ENCODE data around the gene GPX6. TPM values are rescaled to one million over a fixed set of nuclear protein-coding genes. Genes with fewer than 3 reads are reported as not detected.

The GPX6 gene, protein sequence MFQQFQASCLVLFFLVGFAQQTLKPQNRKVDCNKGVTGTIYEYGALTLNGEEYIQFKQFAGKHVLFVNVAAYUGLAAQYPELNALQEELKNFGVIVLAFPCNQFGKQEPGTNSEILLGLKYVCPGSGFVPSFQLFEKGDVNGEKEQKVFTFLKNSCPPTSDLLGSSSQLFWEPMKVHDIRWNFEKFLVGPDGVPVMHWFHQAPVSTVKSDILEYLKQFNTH
- total RNA-seq (ENCODE audit: low replicate concordance) = not detected in 2 replicates

- TF ChIP-seq CTCF (IDR thresholded peaks at IDR 0.05; ENCODE audit: insufficient read depth, low read length) = no peak
- DNase-seq (ENCODE audit: low read depth) = no peak
These were observed at the start of gene GPX6 for GRCh38 chr6:28515676-28516075. GPX6 (minus strand) TSS chr6:28515793; CDS start chr6:28515743, 50 bp downstream.

DNA sequence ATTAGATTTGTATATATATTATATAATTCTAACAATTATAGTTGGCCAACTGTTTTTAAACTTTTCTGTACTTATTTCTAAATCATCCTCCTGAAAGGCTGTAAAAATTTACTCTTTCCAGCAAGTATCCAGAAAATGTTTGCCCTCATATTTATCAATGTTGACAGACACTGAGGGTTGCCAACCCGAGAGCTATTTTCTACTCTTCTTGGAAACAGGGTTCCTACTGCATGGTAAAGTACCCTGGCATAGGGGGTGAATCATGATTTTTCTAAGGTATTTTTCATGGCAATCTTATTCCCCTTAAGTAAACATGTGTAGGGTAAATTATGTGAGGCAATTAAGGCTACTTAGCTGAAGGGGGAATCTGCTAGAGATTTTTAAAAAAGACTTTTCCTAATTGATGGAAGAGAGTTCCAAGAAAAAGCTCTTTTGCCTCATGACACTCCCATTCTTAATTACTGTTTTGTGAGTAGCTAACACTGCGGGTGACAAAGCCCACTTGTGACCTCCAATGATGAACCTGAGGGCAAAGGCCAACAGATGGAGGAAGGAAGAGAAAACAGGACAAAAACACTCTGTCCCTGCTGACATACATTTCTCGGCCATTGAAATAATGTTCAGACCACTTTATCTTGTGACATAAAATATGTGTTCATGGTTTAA is 48.0 kb upstream of the GPX6 start:
- no peak overlapping the region for H3K4me3 ChIP-seq (ENCODE audit: low read depth, low read length)
- DNase-seq (ENCODE audit: low read depth) = no peak
- no peak for TF ChIP-seq CTCF (IDR thresholded peaks at IDR 0.05; ENCODE audit: insufficient read depth, low read length)

More at GRCh38 chr6:28515676-28516075, at the start of gene GPX6:
- no peak within 1 kb of the TSS for H3K4me3 ChIP-seq (ENCODE audit: low read depth, low read length)

- TF ChIP-seq CTCF (IDR thresholded peaks at IDR 0.05; ENCODE audit: insufficient read depth, low read length) = no peak
- no peak for DNase-seq (ENCODE audit: low read depth)
- H3K4me3 ChIP-seq (ENCODE audit: low read depth, low read length) = no peak overlapping the region
These were observed 43.0 kb upstream of the GPX6 start for GRCh38 chr6:28558629-28559028.

DNA sequence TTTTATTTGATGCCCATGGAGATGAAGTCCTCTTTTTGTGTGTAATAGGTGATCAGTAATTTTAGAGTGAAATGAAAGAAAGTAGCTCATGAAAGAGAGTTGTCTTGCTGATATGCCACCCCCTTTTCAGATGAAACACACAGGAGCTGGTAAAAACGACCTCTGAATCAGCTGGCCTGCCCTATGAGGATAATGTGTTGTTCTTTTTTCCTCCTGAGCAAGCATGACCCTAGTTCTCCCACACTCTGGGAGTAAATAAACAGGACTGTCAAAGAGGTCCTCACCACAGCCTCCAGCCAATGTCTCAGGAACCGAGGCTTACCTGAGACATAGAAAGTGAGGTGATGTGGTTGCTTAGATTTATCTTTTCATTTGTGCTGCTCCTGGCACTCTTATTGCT is 39.5 kb upstream of the GPX6 start:
- H3K4me3 ChIP-seq (ENCODE audit: low read depth, low read length) = no peak overlapping the region
- no peak for TF ChIP-seq CTCF (IDR thresholded peaks at IDR 0.05; ENCODE audit: insufficient read depth, low read length)
- DNase-seq (ENCODE audit: low read depth) = no peak

GRCh38 chr6:28553986-28554881 is 38.6 kb upstream of the GPX6 start:
- H3K4me3 ChIP-seq (ENCODE audit: low read depth, low read length) = no peak overlapping the region
- TF ChIP-seq CTCF (IDR thresholded peaks at IDR 0.05; ENCODE audit: insufficient read depth, low read length) = no peak
- DNase-seq (ENCODE audit: low read depth) = no peak

GRCh38 chr6:28553384-28553985 is 37.9 kb upstream of the GPX6 start:
- DNase-seq (ENCODE audit: low read depth) = no peak
- H3K4me3 ChIP-seq (ENCODE audit: low read depth, low read length) = no peak overlapping the region
- no peak for TF ChIP-seq CTCF (IDR thresholded peaks at IDR 0.05; ENCODE audit: insufficient read depth, low read length)

Measured in fibroblast of the aortic adventitia (primary cell).